ENCODE data around the gene DOCK9.

The DOCK9 gene

GRCh38 chr13:98997011-98997730 is 19.3 kb upstream of the DOCK9 start:
- DNase-seq = no peak

GRCh38 chr13:98996046-98996445 is 18.2 kb upstream of the DOCK9 start:
- DNase-seq = no peak

- DNase-seq = no peak
Observed at GRCh38 chr13:98994896-98995295, 17.0 kb upstream of the DOCK9 start.

- no peak for DNase-seq
Observed at GRCh38 chr13:98994080-98994479, 16.2 kb upstream of the DOCK9 start.

- no peak for DNase-seq
Observed at GRCh38 chr13:98992355-98992754, 14.5 kb upstream of the DOCK9 start.

- no peak for DNase-seq
Observed at GRCh38 chr13:98990701-98991100, 12.8 kb upstream of the DOCK9 start.

GRCh38 chr13:98989469-98990235 is 11.8 kb upstream of the DOCK9 start:
- DNase-seq = no peak

GRCh38 chr13:98988780-98989179 is 10.9 kb upstream of the DOCK9 start:
- DNase-seq = no peak

GRCh38 chr13:98988277-98988676 is 10.4 kb upstream of the DOCK9 start:
- DNase-seq = no peak

GRCh38 chr13:98987275-98987674 is 9.4 kb upstream of the DOCK9 start:
- DNase-seq = no peak

- no peak for DNase-seq
Observed at GRCh38 chr13:98986226-98986846, 8.5 kb upstream of the DOCK9 start.

- no peak for DNase-seq
Observed at GRCh38 chr13:98985591-98985990, 7.7 kb upstream of the DOCK9 start.

GRCh38 chr13:98984983-98985382 is 7.1 kb upstream of the DOCK9 start:
- no peak for DNase-seq

GRCh38 chr13:98984118-98984517 is 6.3 kb upstream of the DOCK9 start:
- DNase-seq = no peak

- DNase-seq = no peak
Observed at GRCh38 chr13:98983182-98983581, 5.3 kb upstream of the DOCK9 start.

- no peak for DNase-seq
Observed at GRCh38 chr13:98981369-98982080, 3.7 kb upstream of the DOCK9 start.

- DNase-seq = no peak
Observed at GRCh38 chr13:98979012-98979660, 1.3 kb upstream of the DOCK9 start.

- DNase-seq = no peak
Observed at GRCh38 chr13:98978280-98978679, 416 bp upstream of the DOCK9 start.

- no peak for DNase-seq
Observed at GRCh38 chr13:98976941-98977340, 923 bp downstream of the DOCK9 start.

- DNase-seq = no peak
Observed at GRCh38 chr13:98976338-98976737, 1.5 kb downstream of the DOCK9 start.

- no peak for DNase-seq
Observed at GRCh38 chr13:98975822-98976261, 2.0 kb downstream of the DOCK9 start.

- no peak for DNase-seq
Observed at GRCh38 chr13:98974053-98974452, 3.8 kb downstream of the DOCK9 start.

- DNase-seq = no peak
Observed at GRCh38 chr13:98972627-98973026, 5.2 kb downstream of the DOCK9 start.

Measured in NCI-H446 treated with DMSO at 0.1 percent for 48 hours (cell line).